GM21529 (cell line): ENCODE data around the gene PDE4DIP.
"Not testable (repeated sequence)": the region's sequence is repeated elsewhere in the genome, so short reads cannot be mapped to it uniquely, and the experiment has no call there.

Source experiments
- ATAC-seq: cut with Tn5 transposase; IDR thresholded peaks from one replicate; pipeline ENCODE4 v1.9.1; 2021; ENCODE audit not compliant: unreplicated experiment

The PDE4DIP gene

GRCh38 chr1:148869634-148869961, 25.4 kb downstream of the PDE4DIP start:
- not testable (repeated sequence) for ATAC-seq

GRCh38 chr1:148874408-148875388, 30.5 kb downstream of the PDE4DIP start:
- not testable (repeated sequence) for ATAC-seq

GRCh38 chr1:148879812-148880416, 35.7 kb downstream of the PDE4DIP start:
- not testable (repeated sequence) for ATAC-seq

DNA sequence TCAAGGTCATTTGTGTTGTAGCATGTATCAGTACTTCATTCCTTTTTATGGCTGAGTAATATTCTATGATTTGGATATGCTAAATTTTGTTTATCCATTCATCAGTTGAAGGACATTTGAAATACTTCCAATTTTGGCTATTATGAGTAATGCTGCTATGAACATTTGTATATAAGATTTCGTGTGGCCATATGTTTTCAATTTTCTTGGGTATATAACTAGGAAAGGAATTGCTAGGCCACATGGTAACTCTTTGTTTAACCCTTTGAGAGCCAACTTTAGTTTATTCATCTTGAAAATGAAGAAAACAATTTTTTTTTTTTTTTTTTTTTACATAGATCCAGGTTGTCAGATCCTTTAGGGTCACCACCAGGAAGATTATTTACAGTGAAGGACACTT, 37.0 kb downstream of the PDE4DIP start:
- ATAC-seq: not testable (repeated sequence)

DNA sequence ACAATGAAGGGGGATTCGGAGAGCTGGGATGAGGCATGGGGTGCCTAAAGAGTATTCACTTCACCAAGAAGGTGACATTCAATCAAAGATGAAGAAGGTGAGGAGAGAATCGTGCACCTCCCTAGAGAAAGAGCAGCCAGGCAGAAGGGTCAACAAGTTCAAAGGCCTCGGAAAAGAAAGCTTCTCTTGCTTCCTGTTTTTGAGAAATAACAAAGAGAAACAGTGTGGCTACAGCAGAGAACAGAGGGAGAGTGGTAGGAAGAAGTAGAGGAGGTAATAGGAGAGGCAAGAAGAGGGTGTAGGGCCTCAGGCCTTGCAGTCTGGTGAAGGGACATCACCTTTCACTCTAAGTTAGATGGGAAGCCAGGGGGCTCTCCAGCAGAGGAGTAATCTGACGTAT, 41.0 kb downstream of the PDE4DIP start:
- not testable (repeated sequence) for ATAC-seq

GRCh38 chr1:148886293-148886692, 42.1 kb downstream of the PDE4DIP start:
- not testable (repeated sequence) for ATAC-seq

DNA sequence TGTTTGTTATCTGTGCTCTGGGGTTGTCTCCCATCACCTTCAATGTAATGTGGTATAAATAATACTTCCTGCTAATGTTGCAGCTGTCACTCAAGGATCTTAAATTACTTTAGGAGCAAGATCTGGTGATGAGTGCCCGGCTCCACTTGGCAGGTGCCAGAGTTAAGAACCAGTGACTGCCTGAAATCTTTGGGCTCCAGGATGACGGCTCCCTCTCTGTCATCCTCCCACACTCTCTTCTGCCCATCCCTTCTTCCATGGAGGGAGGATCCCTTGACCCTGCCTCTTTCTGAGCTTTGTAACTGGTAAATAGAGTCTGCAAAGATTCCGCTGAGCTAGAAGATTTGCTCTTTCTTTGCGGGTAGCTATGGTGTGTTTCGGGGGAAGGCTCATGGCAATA, 44.4 kb downstream of the PDE4DIP start:
- not testable (repeated sequence) for ATAC-seq

GRCh38 chr1:148889267-148890074, 45.2 kb downstream of the PDE4DIP start:
- ATAC-seq: not testable (repeated sequence)

DNA sequence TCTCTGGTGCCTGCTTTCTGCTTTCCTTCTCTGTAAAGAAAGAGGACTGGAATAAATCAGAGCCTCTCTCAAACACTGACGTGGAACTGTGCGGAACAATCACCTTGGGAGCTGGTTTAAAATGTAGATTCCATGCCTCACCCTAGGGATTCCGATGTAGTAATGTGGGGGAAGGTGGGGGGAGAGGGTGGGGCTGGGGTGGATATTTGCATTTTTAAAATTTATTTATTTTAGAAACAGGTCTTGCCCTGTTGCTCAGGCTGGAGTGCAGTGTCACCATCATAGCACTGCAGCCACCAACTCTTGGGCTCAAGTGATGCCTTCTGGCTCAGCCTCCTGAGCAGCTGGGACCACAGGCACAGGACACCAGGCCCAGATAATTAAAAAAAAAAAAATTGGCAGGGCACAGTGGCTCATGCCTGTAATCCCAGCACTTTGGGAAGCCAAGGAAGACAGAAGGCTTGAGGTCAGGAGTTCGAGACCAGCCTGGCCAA, 45.9 kb downstream of the PDE4DIP start:
- not testable (repeated sequence) for ATAC-seq

- ATAC-seq: not testable (repeated sequence)
These were observed 50.4 kb downstream of the PDE4DIP start for GRCh38 chr1:148894360-148895352.

GRCh38 chr1:148900026-148900425, 55.8 kb downstream of the PDE4DIP start:
- not testable (repeated sequence) for ATAC-seq

- ATAC-seq: not testable (repeated sequence)
These were observed 56.5 kb downstream of the PDE4DIP start for GRCh38 chr1:148900691-148901090.

DNA sequence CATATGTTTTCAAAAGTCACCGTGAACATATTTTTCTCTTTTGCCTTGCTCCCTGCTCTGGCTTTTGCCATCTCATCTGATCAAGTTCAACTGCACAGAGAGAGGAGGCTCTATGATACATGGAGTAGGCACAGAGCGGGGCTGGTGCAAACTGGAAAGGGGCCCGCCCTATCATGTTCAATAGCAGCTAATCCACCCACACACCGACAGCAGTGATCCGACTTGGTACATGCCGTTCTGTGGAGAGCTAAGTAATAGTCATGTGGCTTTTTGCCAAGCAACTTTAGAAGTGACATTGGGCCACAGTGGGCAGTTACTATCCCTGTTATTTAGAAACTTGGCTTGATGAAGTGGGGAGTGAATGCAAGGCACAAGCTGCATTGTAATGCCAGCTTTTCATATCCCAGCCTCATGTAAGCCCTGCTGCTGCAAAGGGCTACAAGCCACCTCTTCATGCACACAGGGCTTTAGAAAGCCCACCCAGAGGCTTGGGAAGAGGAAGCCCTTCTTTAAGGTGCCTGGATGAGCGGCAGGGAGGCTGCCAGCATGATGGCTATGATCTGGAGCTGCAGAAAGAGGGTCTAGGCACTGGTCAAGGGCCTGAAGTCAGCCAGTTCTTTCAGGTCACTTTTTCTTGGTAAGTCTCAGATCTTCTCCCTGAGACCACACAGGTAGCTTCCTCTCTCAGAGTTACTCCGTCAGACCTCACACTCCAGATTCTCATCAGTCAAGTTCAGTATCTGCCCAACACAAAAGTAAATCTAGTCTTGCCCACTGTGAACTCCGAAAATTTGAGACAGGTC, 57.1 kb downstream of the PDE4DIP start:
- not testable (repeated sequence) for ATAC-seq

DNA sequence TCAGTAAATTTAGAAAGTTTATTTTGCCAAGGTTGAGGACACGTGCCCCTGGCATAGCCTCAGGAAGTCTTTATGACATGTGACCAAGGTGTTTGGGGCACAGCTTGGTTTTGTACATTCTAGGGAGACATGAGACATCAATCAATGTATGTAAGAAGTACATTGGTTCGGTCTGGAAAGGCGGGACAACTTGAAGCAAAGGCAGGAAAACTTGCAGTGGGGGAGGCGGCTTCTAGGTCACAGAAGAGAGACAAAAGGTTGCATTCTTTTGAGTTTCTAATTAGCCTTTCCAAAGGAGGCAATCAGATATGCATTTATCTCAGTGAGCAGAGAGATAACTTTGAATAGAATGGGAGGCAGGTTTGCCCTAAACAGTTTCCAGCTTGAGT, 57.7 kb downstream of the PDE4DIP start:
- not testable (repeated sequence) for ATAC-seq

- not testable (repeated sequence) for ATAC-seq
These were observed 65.1 kb downstream of the PDE4DIP start for GRCh38 chr1:148909219-148909826.

- not testable (repeated sequence) for ATAC-seq
These were observed 67.2 kb downstream of the PDE4DIP start for GRCh38 chr1:148911303-148911928.

DNA sequence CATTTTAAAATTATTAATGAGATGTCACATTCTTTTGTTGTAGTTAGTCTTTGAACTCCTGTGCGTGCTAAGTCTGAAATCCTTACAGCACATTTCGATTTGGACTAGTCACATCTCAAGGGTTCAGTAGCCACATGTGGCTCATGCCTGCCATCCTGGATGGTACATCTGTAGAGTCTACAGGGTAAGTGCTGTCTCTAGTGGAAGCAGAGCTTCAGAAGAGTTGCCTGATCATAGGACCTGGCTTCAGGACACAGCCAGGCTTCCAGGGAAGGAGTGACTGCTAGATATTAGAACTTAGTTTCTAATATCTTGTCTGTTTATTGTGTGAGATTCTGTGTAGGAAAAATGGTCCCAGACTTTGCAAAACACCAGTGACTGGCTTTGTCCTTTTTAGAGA, 72.0 kb downstream of the PDE4DIP start:
- ATAC-seq: not testable (repeated sequence)

DNA sequence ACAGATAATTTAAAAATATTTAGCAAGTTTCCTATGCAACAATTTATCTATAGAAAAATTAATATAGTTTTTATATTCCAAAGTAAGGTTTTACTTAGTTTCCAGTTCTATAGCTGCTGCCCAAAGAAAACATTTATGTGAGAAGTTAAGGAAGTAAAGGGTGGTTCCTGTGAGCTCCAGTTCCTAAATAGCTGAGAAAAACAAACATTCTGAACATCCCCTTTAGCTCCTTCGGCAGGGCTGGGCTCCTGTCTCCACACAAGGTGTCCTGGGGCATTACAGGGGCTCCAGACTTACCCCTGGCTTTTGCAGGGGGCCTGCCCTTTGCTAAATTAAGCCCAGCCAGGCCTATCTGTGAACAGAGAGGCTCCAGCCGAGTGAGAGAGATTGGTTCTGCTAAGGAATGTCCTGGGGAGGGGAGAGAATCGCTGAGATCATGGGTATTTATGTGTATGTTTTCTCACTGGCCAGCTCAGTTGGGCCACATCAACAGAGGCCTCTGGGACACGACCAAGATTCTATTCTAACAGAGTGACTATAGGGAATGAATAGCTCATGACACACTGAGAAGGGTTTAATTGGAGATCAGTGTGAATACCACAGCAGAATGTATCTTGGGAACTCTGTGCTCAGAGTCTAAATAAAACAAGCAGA, 72.6 kb downstream of the PDE4DIP start:
- ATAC-seq: not testable (repeated sequence)
